H1 (cell line): ENCODE measurements around the gene ATG4D. TPM values are rescaled to one million over a fixed set of nuclear protein-coding genes. Genes with fewer than 3 reads are reported as not detected.

Source experiments
- GABPA ChIP-seq: IDR thresholded peaks from 2 replicates; pipeline ENCODE4 v1.6.1; 2011; ENCODE audit warnings: mild to moderate bottlenecking, low read length, moderate library complexity, borderline replicate concordance; ENCODE audit not compliant: insufficient read depth
- PHF8 ChIP-seq: fragments of 200-600 bp; sonication (generic); conservative IDR thresholded peaks from 2 replicates; pipeline ENCODE4 v1.7.1; 2012; ENCODE audit warnings: low read depth, mild to moderate bottlenecking, inconsistent platforms, low read length, moderate library complexity
- TBP ChIP-seq: IDR thresholded peaks from 2 replicates; pipeline ENCODE4 v1.6.1; 2011; ENCODE audit warnings: low read depth, low read length, improper control_type of control experiment
- polyA plus RNA-seq, 7 experiments: library from polyadenylated mRNA; depleted of rRNA in 3 of 7; stranded (reverse) in 5 of 7; unstranded in 2 of 7; fragments of >200 nt in 5 of 7; fragments of 200-250 nt in 2 of 7; gene quantifications; 1 replicate in 5 of 7; 2 replicates in 1 of 7; 4 replicates in 1 of 7; pipeline versions ENCODE4 v1.2.1 to v1.2.3, GENCODE V29; 2011 to 2013; ENCODE audit warnings: missing spikeins in 2 of 7, mixed read lengths in 2 of 7
- total RNA-seq: library from RNA; stranded (reverse); fragmentation: NEBNext Ultra II Directional; extraction: Animal tissue kit (Norgen Biotek cat#: 25700); gene quantifications from 2 replicates; pipeline ENCODE4 v1.2.1, GENCODE V29; 2021

The ATG4D gene
- total and polyA plus RNA-seq, 2 of the 8 experiments (the other 6 are each of a cell fraction or from before 2014, with no cell fraction given) = 39.6 to 43.7 TPM

DNA sequence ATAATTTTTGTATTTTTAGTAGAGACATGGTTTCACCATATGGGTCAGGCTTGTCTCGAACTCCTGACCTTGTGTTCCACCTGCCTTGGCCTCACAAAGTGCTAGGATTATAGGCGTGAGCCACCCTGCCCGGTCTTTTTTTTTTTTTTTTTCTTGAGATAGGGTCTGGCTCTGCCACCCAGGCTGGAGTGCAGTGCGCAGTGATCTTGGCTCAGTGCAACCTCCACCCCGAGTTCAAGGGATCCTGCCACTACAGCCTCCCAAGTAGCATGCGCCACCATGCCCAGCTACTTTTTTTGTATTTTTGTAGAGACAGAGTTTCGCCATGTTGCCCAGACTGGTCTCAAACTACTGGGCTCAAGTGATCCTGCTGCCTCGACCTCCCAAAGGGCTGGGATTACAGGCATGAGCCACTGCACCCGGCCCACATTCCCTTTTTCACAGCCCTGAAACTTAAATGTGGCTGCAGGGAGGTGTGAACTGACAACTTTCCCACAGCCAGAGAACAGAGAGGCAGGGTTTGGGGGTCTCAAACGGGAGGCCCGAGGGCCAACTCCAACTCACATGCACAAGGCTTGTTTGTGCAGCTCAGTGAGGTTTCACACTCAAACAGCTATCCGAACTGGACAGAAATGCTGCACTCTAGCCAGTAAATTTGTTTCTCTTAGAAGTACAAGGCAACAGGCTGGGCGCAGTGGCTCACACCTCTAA lies 22.1 kb upstream of the ATG4D start (continued):
- TF ChIP-seq GABPA = no peak
- no peak for TF ChIP-seq TBP
- TF ChIP-seq PHF8 = no peak
